ENCODE measurements around the gene UBE4A. TPM values are rescaled to one million over a fixed set of nuclear protein-coding genes. Genes with fewer than 3 reads are reported as not detected.

The UBE4A gene
- total and polyA plus RNA-seq, 10 of the 15 experiments (the other 5 are each of a cell fraction or from before 2014, with no cell fraction given): 6.2 to 39.6 (median 30.3) TPM

DNA sequence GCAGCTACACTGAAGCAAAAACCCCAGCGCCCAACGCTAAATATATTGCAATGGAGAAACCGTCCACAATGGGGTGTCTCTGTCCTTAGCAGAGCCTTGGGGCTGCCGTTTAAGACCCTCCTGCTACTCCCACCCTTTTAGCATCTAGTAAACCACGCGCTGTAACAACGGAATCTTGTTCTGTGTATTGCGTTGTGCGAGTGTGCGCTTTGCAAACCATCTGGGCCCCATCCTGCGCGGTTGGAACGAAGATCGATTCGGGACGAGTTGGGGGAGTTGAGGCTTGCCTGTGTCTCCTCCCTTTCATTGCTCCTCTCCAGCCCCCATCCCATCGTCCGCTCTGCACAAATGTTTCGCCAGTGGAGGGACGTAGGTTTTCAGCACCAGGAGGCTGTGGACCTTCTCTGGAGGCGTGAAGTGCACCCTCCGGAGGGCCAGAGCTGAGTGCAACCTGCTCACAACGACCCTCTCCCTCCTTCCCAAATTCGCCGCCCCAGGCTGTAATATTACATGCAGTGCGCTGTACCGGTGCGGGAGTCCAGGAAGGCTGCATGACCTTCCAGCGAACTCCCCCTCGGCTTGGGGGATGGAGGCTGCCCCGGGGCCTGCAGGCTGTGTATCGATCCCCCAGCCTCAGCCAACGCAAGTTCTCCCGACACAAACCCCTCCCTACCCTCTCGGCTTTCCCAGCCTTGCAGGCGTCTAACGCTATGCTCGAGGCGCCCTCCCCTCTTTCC, 75.3 kb downstream of the UBE4A start:
- 2% methylated on average over 39 of the region's 39 CpGs for WGBS (ENCODE audit: insufficient coverage, insufficient replicate concordance, low lambda C conversion rate, missing lambda C conversion rate)
- no peak for DNase-seq (ENCODE audit: low read depth, low spot score)
- Histone ChIP-seq H3K9me3 (replicated peaks; ENCODE audit: control insufficient read depth, insufficient read depth, low read length) (no peaks in the 10 kb centered on the region), H4K20me1 (ENCODE audit: control insufficient read depth, insufficient read depth) (no peaks in the 10 kb centered on the region; the same call in 1 of the 2 replicates), H2AFZ (ENCODE audit: control insufficient read depth, low read depth, low read length) (peak overlapping the region; percentile 93), H3K27me3 (replicated peaks in 1 of 2; ENCODE audit: control insufficient read depth in 2 of 2, insufficient read depth in 2 of 2, low read length in 1 of 2) (no peaks in the 10 kb centered on the region), H3K4me1 (ENCODE audit: control insufficient read depth, insufficient read depth, low read length) (no peaks in the 10 kb centered on the region; the same call in 1 of the 2 replicates), H3K79me2 (ENCODE audit: control insufficient read depth, insufficient read depth, low read length) (peaks cover 34% of the 10 kb centered on the region), H3K4me3 (peak overlapping the region; percentile 78), H3K36me3 (ENCODE audit: control insufficient read depth in 2 of 2, insufficient read depth in 2 of 2, low read length in 1 of 2) (no peaks in the 10 kb centered on the region), H3K9ac (ENCODE audit: control insufficient read depth, insufficient read depth, low read length) (peak overlapping the region; percentile 79), H3K27ac (ENCODE audit: control insufficient read depth, insufficient read depth) (no peak overlapping the region), H3K4me2 (ENCODE audit: control insufficient read depth, insufficient read depth) (peak overlapping the region; percentile 96)
- ATAC-seq: peak; percentile 32
- intact Hi-C loops (cut with micrococcal nuclease; ENCODE audit: unreplicated experiment) (loop anchor here (2.0 to 10.0 kb wide), 3 partner anchors 34 to 620 kb away; partner anchors contain the start of gene ATP5MG), in situ Hi-C loops (cut with MboI) (no loop called here)
- no peak for FAIRE-seq
- ChIA-PET RAD21 (ENCODE audit: unreplicated experiment) (interaction anchor here (1.0 to 3.0 kb wide), 9 partner anchors 9 to 447 kb away, joined by 3 to 12 read pairs (median 5); no protein-coding TSS in a partner anchor), SMC1A (ENCODE audit: uncharacterized antibody, unreplicated experiment) (interaction anchor here (0.6 to 1.8 kb wide), 16 partner anchors 9 to 361 kb away, joined by 3 to 8 read pairs (median 4); no protein-coding TSS in a partner anchor), CTCF (interaction anchor here (0.7 to 2.4 kb wide), 9 partner anchors 9 to 619 kb away, joined by 3 to 12 read pairs (median 4); partner anchors contain the start of gene UBE4A), POLR2A (interaction anchor here (0.7 to 1.8 kb wide), 5 partner anchors 9 to 493 kb away, joined by 3 to 14 read pairs (median 5); no protein-coding TSS in a partner anchor)
- no TSS peak for BruUV-seq (replicated peaks)
- TF ChIP-seq YY1 (IDR thresholded peaks at IDR 0.05; ENCODE audit: low read depth, low read length) (no peak), BCL11A (IDR thresholded peaks at IDR 0.05; ENCODE audit: low read depth, low read length) (no peak), STAT1 (conservative IDR thresholded peaks at IDR 0.05) (no peak), SP1 (IDR thresholded peaks at IDR 0.05; ENCODE audit: low read depth, low read length) (no peak), GATAD2B (conservative IDR thresholded peaks at IDR 0.05; ENCODE audit: low read depth) (no peak), NR2C2 (IDR thresholded peaks at IDR 0.05; ENCODE audit: borderline replicate concordance, control insufficient read depth, insufficient read length, low read depth) (no peak), ZZZ3 (IDR thresholded peaks at IDR 0.05; ENCODE audit: control insufficient read depth, insufficient read length, low read depth) (no peak), TCF3 (IDR thresholded peaks at IDR 0.05; ENCODE audit: borderline replicate concordance, insufficient read depth, low read depth, low read length) (no peak), KAT2A (conservative IDR thresholded peaks at IDR 0.05; ENCODE audit: control insufficient read depth, low read depth, low read length) (no peak), RAD21 (IDR thresholded peaks at IDR 0.05; ENCODE audit: insufficient read depth, low read depth, low read length) (peak; percentile 44), MYC (IDR thresholded peaks at IDR 0.05; ENCODE audit: insufficient read depth, insufficient read length, insufficient replicate concordance, low read length, severe bottlenecking) (no peak), CBFB (IDR thresholded peaks at IDR 0.05; ENCODE audit: low read depth) (no peak), EZH2 (IDR thresholded peaks at IDR 0.05; ENCODE audit: borderline replicate concordance, control insufficient read depth, low read depth, low read length) (no peak), JUNB (IDR thresholded peaks at IDR 0.05) (no peak), MXI1 (IDR thresholded peaks at IDR 0.05; ENCODE audit: low read depth, low read length) (peak; percentile 82), MTA2 (IDR thresholded peaks at IDR 0.05; ENCODE audit: low read depth) (no peak)
- TF ChIP-seq, protein P1, sequence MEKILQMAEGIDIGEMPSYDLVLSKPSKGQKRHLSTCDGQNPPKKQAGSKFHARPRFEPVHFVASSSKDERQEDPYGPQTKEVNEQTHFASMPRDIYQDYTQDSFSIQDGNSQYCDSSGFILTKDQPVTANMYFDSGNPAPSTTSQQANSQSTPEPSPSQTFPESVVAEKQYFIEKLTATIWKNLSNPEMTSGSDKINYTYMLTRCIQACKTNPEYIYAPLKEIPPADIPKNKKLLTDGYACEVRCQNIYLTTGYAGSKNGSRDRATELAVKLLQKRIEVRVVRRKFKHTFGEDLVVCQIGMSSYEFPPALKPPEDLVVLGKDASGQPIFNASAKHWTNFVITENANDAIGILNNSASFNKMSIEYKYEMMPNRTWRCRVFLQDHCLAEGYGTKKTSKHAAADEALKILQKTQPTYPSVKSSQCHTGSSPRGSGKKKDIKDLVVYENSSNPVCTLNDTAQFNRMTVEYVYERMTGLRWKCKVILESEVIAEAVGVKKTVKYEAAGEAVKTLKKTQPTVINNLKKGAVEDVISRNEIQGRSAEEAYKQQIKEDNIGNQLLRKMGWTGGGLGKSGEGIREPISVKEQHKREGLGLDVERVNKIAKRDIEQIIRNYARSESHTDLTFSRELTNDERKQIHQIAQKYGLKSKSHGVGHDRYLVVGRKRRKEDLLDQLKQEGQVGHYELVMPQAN (conservative IDR thresholded peaks at IDR 0.05): peak; percentile 52
- TF ChIP-seq, protein P2, sequence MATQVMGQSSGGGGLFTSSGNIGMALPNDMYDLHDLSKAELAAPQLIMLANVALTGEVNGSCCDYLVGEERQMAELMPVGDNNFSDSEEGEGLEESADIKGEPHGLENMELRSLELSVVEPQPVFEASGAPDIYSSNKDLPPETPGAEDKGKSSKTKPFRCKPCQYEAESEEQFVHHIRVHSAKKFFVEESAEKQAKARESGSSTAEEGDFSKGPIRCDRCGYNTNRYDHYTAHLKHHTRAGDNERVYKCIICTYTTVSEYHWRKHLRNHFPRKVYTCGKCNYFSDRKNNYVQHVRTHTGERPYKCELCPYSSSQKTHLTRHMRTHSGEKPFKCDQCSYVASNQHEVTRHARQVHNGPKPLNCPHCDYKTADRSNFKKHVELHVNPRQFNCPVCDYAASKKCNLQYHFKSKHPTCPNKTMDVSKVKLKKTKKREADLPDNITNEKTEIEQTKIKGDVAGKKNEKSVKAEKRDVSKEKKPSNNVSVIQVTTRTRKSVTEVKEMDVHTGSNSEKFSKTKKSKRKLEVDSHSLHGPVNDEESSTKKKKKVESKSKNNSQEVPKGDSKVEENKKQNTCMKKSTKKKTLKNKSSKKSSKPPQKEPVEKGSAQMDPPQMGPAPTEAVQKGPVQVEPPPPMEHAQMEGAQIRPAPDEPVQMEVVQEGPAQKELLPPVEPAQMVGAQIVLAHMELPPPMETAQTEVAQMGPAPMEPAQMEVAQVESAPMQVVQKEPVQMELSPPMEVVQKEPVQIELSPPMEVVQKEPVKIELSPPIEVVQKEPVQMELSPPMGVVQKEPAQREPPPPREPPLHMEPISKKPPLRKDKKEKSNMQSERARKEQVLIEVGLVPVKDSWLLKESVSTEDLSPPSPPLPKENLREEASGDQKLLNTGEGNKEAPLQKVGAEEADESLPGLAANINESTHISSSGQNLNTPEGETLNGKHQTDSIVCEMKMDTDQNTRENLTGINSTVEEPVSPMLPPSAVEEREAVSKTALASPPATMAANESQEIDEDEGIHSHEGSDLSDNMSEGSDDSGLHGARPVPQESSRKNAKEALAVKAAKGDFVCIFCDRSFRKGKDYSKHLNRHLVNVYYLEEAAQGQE (IDR thresholded peaks at IDR 0.05; ENCODE audit: low read depth, low read length): peak; percentile 85
